Measurements from ENCODE around the gene VPS37B. TPM values are rescaled to one million over a fixed set of nuclear protein-coding genes. Genes with fewer than 3 reads are reported as not detected.
"Not testable (repeated sequence)": the region's sequence is repeated elsewhere in the genome, so short reads cannot be mapped to it uniquely, and the experiment has no call there.

The VPS37B gene, protein sequence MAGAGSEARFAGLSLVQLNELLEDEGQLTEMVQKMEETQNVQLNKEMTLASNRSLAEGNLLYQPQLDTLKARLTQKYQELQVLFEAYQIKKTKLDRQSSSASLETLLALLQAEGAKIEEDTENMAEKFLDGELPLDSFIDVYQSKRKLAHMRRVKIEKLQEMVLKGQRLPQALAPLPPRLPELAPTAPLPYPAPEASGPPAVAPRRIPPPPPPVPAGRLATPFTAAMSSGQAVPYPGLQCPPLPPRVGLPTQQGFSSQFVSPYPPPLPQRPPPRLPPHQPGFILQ
- total RNA-seq: 10 to 100 TPM; 19.3 to 19.9 TPM
- 30.6 TPM for polyA plus RNA-seq

DNA sequence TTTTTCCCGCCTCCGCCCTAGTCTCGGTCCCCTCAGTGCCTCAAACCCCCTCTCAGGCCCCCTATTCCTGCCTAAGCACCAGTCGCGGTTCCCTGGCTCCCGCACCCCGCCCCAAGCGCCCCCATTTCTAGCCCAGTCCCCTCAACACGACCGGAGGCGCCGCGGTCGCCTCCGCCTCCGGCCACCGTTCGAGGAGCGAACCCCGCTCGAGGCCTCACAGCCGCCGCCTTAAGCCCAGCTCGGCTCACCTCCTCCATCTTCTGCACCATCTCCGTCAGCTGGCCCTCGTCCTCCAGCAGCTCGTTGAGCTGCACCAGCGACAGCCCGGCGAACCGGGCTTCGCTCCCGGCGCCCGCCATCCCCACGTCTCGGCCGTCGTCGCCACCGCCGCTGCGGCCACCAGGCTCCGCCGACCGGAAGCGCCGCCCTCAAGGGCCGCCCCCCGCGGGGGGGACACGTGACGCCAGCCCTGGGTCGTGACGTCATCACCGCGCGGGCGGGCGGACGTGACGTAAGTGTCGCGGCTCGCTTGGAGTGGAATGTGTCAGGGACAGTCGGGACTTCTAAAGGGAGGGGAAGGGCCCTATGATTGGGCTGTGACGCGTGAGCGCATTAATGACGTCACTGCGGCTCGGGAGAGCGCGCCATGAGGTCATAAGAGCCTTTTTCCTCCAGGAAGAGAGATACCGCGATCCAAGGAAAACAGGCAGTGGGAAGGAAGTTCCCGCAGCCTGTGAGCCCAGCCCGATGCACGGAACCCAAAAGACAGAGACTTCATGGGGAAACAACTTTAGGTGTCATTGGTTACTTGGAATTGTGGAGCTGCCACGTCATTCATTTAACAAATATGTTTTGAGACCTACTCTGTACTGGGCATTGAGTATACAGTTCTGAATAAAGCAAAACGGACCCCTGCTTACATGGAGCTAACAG, at the start of gene VPS37B:
VPS37B (minus strand) TSS at position 421 of the 933 bp plus-strand sequence; CDS start at position 359, 62 bp downstream.
- Histone ChIP-seq H3K9me3 (ENCODE audit: low read length) (no peaks in the 10 kb centered on the region), H3K4me3 (ENCODE audit: low read length) (peak within 1 kb of the TSS; percentile 94), H3K4me1 (ENCODE audit: insufficient read depth, low read length) (peaks cover 91% of the 10 kb centered on the region), H3K36me3 (ENCODE audit: insufficient read depth, low read length) (no peaks in the 10 kb centered on the region), H3K27me3 (ENCODE audit: insufficient read depth, low read length, poor library complexity, severe bottlenecking) (no peaks in the 10 kb centered on the region), H3K27ac (ENCODE audit: low read depth, low read length) (peak within 1 kb of the TSS; percentile 91)
- ChIA-PET CTCF (interaction anchor here (0.8 to 6.7 kb wide), 8 partner anchors 10 to 57 kb away, joined by 3 to 43 read pairs (median 5); no protein-coding TSS in a partner anchor), POLR2A (interaction anchor here (0.7 to 3.0 kb wide), 5 partner anchors 10 to 817 kb away, joined by 3 to 11 read pairs (median 4); partner anchors contain the start of genes MLXIP, MPHOSPH9 and MTRFR)
- Mint-ChIP-seq H3K9me3 (peaks cover 0 to 5% (median 2%) of the 10 kb centered on the region in 5 donors), H3K27me3 (peaks cover 0 to 5% of the 10 kb centered on the region in 2 donors), H3K4me3 (peak within 1 kb of the TSS; percentile 85 to 99 (median 94)), H3K4me1 (peaks cover 80 to 95% (median 95%) of the 10 kb centered on the region in 3 donors), H3K36me3 (peaks cover 0 to 27% (median 0%) of the 10 kb centered on the region in 3 donors), H3K27ac (peak within 1 kb of the TSS; percentile 94 to 100 (median 99))
- peak; percentile 85 to 94 (median 93) for DNase-seq

DNA sequence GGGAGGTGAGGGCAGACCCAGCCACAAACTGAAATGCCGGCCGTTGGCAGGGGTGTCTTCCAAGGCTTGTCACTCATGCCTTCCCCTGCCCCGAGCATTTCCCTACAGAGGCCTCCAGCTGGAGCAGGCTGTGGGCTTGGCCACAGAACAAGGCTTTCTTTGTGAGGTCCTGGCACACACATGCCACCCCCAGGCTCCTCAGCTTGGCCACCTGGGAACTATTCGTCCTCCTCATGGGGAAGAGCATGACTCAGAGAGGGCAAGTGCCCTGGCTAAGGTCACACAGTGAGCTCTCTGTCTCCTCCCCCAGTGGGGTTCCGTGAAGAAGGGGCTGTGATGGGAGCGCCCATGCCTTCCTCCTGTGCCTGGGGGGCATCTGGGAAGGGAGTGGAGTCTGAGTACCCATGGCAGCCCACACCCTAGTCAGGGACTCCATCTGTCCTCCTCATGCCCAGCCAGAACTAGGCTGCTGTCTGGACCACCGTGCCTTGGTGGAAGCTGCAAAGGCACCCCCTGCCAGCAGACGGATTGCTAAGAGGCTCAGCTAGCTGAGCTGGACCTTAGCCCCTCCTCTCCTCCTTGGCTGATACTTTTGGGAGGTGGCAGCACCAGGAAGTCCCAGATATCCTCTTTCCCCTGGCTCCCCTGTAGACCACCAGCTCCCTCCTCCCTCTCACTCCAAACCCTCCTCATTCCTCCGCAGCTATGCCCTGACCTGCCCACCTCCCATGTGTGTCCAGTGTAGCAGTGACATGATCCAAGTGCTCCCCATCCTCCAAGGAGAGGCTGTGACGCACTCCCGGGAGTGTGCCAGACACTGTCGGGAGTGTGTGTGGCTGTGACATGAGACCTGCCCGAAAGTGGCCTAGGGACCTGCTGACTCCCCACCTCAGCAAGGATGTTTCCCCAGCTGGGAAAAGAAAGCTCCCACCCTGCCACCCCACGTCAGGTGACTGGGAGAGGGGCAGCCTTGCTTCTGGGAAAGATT, 49.0 kb upstream of the VPS37B start:
- no peak overlapping the region for H3K4me3 Mint-ChIP-seq
- peaks cover 6% of the 10 kb centered on the region for H3K4me1 ChIP-seq (ENCODE audit: insufficient read depth, low read length)
- CTCF ChIA-PET: interaction anchor here (0.5 to 13.5 kb wide), 3 partner anchors 73 to 139 kb away, joined by 4 to 162 read pairs (median 4); no protein-coding TSS in a partner anchor

DNA sequence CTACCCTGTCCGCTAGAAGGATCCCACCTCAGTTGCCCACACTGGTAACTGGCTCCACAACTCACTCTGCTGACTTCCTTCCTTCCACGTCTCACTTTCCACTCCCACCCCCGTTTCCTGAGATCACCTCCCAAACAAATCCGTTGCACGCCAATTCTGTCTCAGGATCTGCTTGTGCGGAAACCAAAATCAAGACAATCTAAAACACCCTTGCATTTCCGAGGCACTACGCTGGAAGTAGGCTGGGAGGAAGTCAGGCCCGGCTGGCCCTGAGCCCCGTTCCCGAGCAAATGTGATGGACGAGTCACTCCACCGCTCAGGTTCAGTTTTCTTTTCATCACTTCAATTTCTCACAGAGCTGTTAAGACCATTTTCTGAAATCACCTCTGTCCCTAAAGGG, 47.3 kb upstream of the VPS37B start:
- H3K27me3 Mint-ChIP-seq: no peaks in the 10 kb centered on the region
- no peak for DNase-seq
- peaks cover 22 to 27% (median 25%) of the 10 kb centered on the region in 3 donors for H3K4me1 Mint-ChIP-seq
- no peak overlapping the region for H3K4me3 ChIP-seq (ENCODE audit: low read length)
- POLR2A ChIA-PET: no interaction called here
- peak overlapping the region in 1 of 7 donors; percentile 28 for H3K4me3 Mint-ChIP-seq
- H3K36me3 Mint-ChIP-seq: peaks cover 0 to 3% (median 0%) of the 10 kb centered on the region in 3 donors
- no peaks in the 10 kb centered on the region for H3K9me3 Mint-ChIP-seq
- H3K27ac Mint-ChIP-seq: peak overlapping the region in 1 of 8 donors; percentile 42
- CTCF ChIA-PET: interaction anchor here (1.9 kb wide), 1 partner anchor 9 kb away, joined by 5 read pairs; no protein-coding TSS in a partner anchor
- peaks cover 6% of the 10 kb centered on the region for H3K4me1 ChIP-seq (ENCODE audit: insufficient read depth, low read length)
- no peak overlapping the region for H3K27ac ChIP-seq (ENCODE audit: low read depth, low read length)
- no peaks in the 10 kb centered on the region for H3K36me3 ChIP-seq (ENCODE audit: insufficient read depth, low read length)
- no peaks in the 10 kb centered on the region for H3K9me3 ChIP-seq (ENCODE audit: low read length)
- H3K27me3 ChIP-seq (ENCODE audit: insufficient read depth, low read length, poor library complexity, severe bottlenecking): no peaks in the 10 kb centered on the region

More for the DNA sequence above, 49.0 kb upstream of the VPS37B start:
- DNase-seq: no peak
- Mint-ChIP-seq H3K4me1 (peaks cover 22 to 27% (median 25%) of the 10 kb centered on the region in 3 donors), H3K27me3 (no peaks in the 10 kb centered on the region), H3K36me3 (peaks cover 0 to 2% (median 0%) of the 10 kb centered on the region in 3 donors), H3K27ac (peak overlapping the region in 1 of 8 donors; percentile 66), H3K9me3 (no peaks in the 10 kb centered on the region)
- H3K36me3 ChIP-seq (ENCODE audit: insufficient read depth, low read length): no peaks in the 10 kb centered on the region
- POLR2A ChIA-PET: interaction anchor here (1.3 kb wide), 1 partner anchor 109 kb away, joined by 4 read pairs; the partner anchor contains the start of gene HIP1R
- H3K27ac ChIP-seq (ENCODE audit: low read depth, low read length): no peak overlapping the region
- H3K9me3 ChIP-seq (ENCODE audit: low read length): no peaks in the 10 kb centered on the region
- no peaks in the 10 kb centered on the region for H3K27me3 ChIP-seq (ENCODE audit: insufficient read depth, low read length, poor library complexity, severe bottlenecking)
- no peak overlapping the region for H3K4me3 ChIP-seq (ENCODE audit: low read length)

DNA sequence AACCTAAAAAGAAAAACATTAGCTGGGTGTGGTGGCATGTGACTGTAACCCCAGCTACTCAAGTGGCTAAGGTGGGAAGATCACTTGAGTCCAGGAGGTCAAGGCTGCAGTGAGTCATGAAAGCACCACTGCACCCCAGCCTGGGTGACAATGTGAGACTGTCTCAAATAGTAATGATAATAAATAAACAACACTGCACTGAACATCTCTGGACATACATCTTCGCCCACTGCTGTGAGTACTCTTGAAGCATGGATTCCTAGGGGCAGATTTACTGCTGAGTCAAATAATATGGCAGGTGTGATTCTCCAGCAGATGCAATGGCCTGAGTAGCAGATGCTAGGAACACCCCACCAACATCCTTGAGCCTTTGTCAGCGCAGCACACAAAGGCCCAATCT, 46.7 kb upstream of the VPS37B start:
- POLR2A ChIA-PET: no interaction called here
- H3K27ac ChIP-seq (ENCODE audit: low read depth, low read length): no peak overlapping the region
- H3K4me1 ChIP-seq (ENCODE audit: insufficient read depth, low read length): peaks cover 6% of the 10 kb centered on the region
- Mint-ChIP-seq H3K9me3 (no peaks in the 10 kb centered on the region), H3K4me1 (peaks cover 22 to 25% (median 24%) of the 10 kb centered on the region in 3 donors), H3K36me3 (peaks cover 0 to 3% (median 0%) of the 10 kb centered on the region in 3 donors), H3K27ac (peak overlapping the region in 2 of 8 donors; percentile 11 to 75), H3K4me3 (no peak overlapping the region), H3K27me3 (no peaks in the 10 kb centered on the region)
- H3K9me3 ChIP-seq (ENCODE audit: low read length): no peaks in the 10 kb centered on the region
- no peaks in the 10 kb centered on the region for H3K27me3 ChIP-seq (ENCODE audit: insufficient read depth, low read length, poor library complexity, severe bottlenecking)
- CTCF ChIA-PET: interaction anchor here (1.9 kb wide), 1 partner anchor 10 kb away, joined by 5 read pairs; no protein-coding TSS in a partner anchor
- no peak overlapping the region for H3K4me3 ChIP-seq (ENCODE audit: low read length)
- no peaks in the 10 kb centered on the region for H3K36me3 ChIP-seq (ENCODE audit: insufficient read depth, low read length)
- DNase-seq: no peak

DNA sequence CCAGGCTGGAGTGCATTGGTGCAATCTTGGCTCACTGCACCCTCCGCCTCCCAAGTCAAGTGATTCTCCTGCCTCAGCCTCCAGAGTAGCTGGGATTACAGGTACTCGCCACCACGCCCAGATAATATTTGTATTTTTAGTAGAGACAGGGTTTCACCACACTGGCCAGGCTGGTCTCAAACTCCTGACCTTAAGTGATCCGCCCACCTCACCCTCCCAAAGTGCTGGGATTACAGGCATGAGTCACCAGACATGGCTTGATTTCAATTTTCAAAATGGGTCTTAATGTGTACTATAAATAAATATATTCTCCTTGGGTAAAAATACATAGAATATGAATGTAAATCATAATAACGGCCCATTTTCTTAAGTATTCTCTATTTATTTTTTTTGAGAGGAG, 45.4 kb upstream of the VPS37B start:
- H3K27ac Mint-ChIP-seq, POLR2A ChIA-PET: not testable (repeated sequence)
- CTCF ChIA-PET: interaction anchor here (1.2 kb wide), 1 partner anchor 10 kb away, joined by 3 read pairs; no protein-coding TSS in a partner anchor

DNA sequence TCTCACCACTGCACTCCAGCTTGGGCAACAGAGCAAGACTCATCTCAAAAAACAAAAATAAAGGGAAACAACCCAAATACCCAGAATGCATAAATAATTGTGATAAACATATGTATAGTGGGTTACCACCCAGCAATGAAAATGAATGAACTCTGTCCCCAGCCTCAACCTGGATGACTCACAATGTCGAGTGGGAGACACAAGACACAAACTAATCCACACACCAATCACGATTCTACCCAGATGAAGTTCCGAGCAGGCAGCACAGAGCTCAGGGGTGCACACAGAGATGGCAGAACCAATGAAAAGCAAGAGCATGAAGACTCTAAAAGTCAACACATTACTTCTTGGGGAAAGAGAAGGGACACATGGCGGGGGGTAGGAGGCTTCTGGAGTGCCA, 43.2 kb upstream of the VPS37B start:
- Histone ChIP-seq H3K36me3 (ENCODE audit: insufficient read depth, low read length) (no peaks in the 10 kb centered on the region), H3K27me3 (ENCODE audit: insufficient read depth, low read length, poor library complexity, severe bottlenecking) (no peaks in the 10 kb centered on the region), H3K9me3 (ENCODE audit: low read length) (no peaks in the 10 kb centered on the region), H3K27ac (ENCODE audit: low read depth, low read length) (no peak overlapping the region), H3K4me1 (ENCODE audit: insufficient read depth, low read length) (no peaks in the 10 kb centered on the region), H3K4me3 (ENCODE audit: low read length) (no peak overlapping the region)
- DNase-seq: no peak
- peaks cover 9 to 12% (median 12%) of the 10 kb centered on the region in 3 donors for H3K4me1 Mint-ChIP-seq
- H3K36me3 Mint-ChIP-seq: peaks cover 0 to 2% (median 0%) of the 10 kb centered on the region in 3 donors
- no peaks in the 10 kb centered on the region for H3K9me3 Mint-ChIP-seq
- H3K27me3 Mint-ChIP-seq: no peaks in the 10 kb centered on the region
- ChIA-PET CTCF (no interaction called here), POLR2A (no interaction called here)
- no peak overlapping the region for H3K4me3 Mint-ChIP-seq
- H3K27ac Mint-ChIP-seq: peak overlapping the region in 1 of 8 donors; percentile 4

More for the DNA sequence above, 45.4 kb upstream of the VPS37B start:
- Mint-ChIP-seq H3K4me3 (peak overlapping the region in 1 of 7 donors; percentile 36), H3K4me1 (peaks cover 12 to 14% (median 14%) of the 10 kb centered on the region in 3 donors)
- not testable (repeated sequence) for DNase-seq; H3K4me3 ChIP-seq (ENCODE audit: low read length); H3K9me3 ChIP-seq (ENCODE audit: low read length); H3K36me3 Mint-ChIP-seq; H3K27ac ChIP-seq (ENCODE audit: low read depth, low read length); H3K27me3 ChIP-seq (ENCODE audit: insufficient read depth, low read length, poor library complexity, severe bottlenecking); H3K9me3 Mint-ChIP-seq; H3K27me3 Mint-ChIP-seq; H3K4me1 ChIP-seq (ENCODE audit: insufficient read depth, low read length); H3K36me3 ChIP-seq (ENCODE audit: insufficient read depth, low read length)

- H3K27ac ChIP-seq (ENCODE audit: low read depth, low read length): no peak overlapping the region
- no peaks in the 10 kb centered on the region for H3K27me3 ChIP-seq (ENCODE audit: insufficient read depth, low read length, poor library complexity, severe bottlenecking)
- no peak overlapping the region for H3K4me3 ChIP-seq (ENCODE audit: low read length)
- no peaks in the 10 kb centered on the region for H3K9me3 ChIP-seq (ENCODE audit: low read length)
- H3K9me3 Mint-ChIP-seq: no peaks in the 10 kb centered on the region
- no peak overlapping the region for H3K4me3 Mint-ChIP-seq
- H3K36me3 Mint-ChIP-seq: peaks cover 0 to 2% (median 0%) of the 10 kb centered on the region in 3 donors
- ChIA-PET POLR2A (no interaction called here), CTCF (no interaction called here)
- no peaks in the 10 kb centered on the region for H3K4me1 ChIP-seq (ENCODE audit: insufficient read depth, low read length)
- DNase-seq: no peak
- H3K4me1 Mint-ChIP-seq: peaks cover 2 to 5% (median 4%) of the 10 kb centered on the region in 3 donors
- H3K27ac Mint-ChIP-seq: peak overlapping the region in 1 of 8 donors; percentile 54
- no peaks in the 10 kb centered on the region for H3K36me3 ChIP-seq (ENCODE audit: insufficient read depth, low read length)
- no peaks in the 10 kb centered on the region for H3K27me3 Mint-ChIP-seq
Observed at GRCh38 chr12:122937622-122938091, 41.7 kb upstream of the VPS37B start.

Data from CD8-positive, alpha-beta memory T cell (primary cell).